ENCODE measurements around the gene BEND6.

DNA sequence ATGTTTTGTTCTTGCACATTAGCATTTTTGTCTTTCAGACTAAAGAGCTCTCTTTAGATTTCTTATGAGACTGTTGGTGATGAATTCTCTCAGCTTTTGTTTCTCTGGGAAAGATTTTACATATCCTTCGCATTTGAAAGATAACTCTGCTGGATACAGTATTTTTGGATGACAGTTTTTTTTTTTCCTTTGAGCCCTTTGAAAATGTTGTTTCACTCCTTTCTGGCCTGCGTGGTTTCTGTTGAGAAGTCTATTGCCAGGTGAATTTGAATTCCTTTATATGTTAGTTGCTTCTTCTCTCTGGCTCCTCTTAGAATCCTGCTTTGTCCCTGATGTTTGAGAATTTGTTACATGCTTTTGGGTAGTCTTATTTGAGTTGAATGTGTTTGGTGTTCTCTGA lies 69.4 kb downstream of the BEND6 start:
- TF ChIP-seq POLR2AphosphoS5 (IDR thresholded peaks at IDR 0.05), result no peak
- TF ChIP-seq, protein P1, sequence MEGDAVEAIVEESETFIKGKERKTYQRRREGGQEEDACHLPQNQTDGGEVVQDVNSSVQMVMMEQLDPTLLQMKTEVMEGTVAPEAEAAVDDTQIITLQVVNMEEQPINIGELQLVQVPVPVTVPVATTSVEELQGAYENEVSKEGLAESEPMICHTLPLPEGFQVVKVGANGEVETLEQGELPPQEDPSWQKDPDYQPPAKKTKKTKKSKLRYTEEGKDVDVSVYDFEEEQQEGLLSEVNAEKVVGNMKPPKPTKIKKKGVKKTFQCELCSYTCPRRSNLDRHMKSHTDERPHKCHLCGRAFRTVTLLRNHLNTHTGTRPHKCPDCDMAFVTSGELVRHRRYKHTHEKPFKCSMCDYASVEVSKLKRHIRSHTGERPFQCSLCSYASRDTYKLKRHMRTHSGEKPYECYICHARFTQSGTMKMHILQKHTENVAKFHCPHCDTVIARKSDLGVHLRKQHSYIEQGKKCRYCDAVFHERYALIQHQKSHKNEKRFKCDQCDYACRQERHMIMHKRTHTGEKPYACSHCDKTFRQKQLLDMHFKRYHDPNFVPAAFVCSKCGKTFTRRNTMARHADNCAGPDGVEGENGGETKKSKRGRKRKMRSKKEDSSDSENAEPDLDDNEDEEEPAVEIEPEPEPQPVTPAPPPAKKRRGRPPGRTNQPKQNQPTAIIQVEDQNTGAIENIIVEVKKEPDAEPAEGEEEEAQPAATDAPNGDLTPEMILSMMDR (IDR thresholded peaks at IDR 0.05), result no peak
- TF ChIP-seq POLR2A (IDR thresholded peaks at IDR 0.05), result no peak
- no peak for TF ChIP-seq EP300 (IDR thresholded peaks at IDR 0.05)
